IMR-90 (cell line): ENCODE measurements around the gene TARS3.

Source experiments
- BHLHE40 ChIP-seq: fragments of 150-350 bp; IDR thresholded peaks from 2 replicates; pipeline ENCODE4 v1.6.1; 2016; ENCODE audit warnings: mild to moderate bottlenecking, low read depth, low read length
- CHD1 ChIP-seq: IDR thresholded peaks from 2 replicates; pipeline ENCODE4 v1.6.1; 2012; ENCODE audit warnings: low read depth, low read length, improper control_type of control experiment
- CTCF ChIP-seq: conservative IDR thresholded peaks from 2 replicates; pipeline ENCODE4 v1.5.1; 2012; ENCODE audit warnings: mild to moderate bottlenecking, low read depth, low read length, improper control_type of control experiment
- FOS ChIP-seq: fragments of 150-350 bp; IDR thresholded peaks from 2 replicates; pipeline ENCODE4 v1.6.1; 2016; ENCODE audit warnings: low read depth, low read length
- MXI1 ChIP-seq: IDR thresholded peaks from 2 replicates; pipeline ENCODE4 v1.6.1; 2012; ENCODE audit warnings: low read depth, mild to moderate bottlenecking, low read length, moderate library complexity, borderline replicate concordance
- POLR2A ChIP-seq: IDR thresholded peaks from 2 replicates; pipeline ENCODE4 v1.6.1; 2012; ENCODE audit warnings: mild to moderate bottlenecking, low read depth, low read length
- RAD21 ChIP-seq: IDR thresholded peaks from 2 replicates; pipeline ENCODE4 v1.6.1; 2012; ENCODE audit warnings: low read length, improper control_type of control experiment
- RFX5 ChIP-seq: IDR thresholded peaks from 2 replicates; pipeline ENCODE4 v1.8.0; 2012; ENCODE audit warnings: low read depth, mild to moderate bottlenecking, low read length, moderate library complexity
- SMC3 ChIP-seq: fragments of 150-350 bp; IDR thresholded peaks from 2 replicates; pipeline ENCODE4 v1.6.1; 2016; ENCODE audit warnings: low read depth, mild to moderate bottlenecking, antibody characterized with exemption, low read length, moderate library complexity

- no peak for TF ChIP-seq BHLHE40
- TF ChIP-seq CTCF: no peak
- TF ChIP-seq RFX5: no peak
- TF ChIP-seq POLR2A: no peak
- TF ChIP-seq SMC3: no peak
- no peak for TF ChIP-seq CHD1
- TF ChIP-seq MXI1: no peak
- TF ChIP-seq FOS: no peak
- TF ChIP-seq RAD21: no peak
Observed at GRCh38 chr15:101669744-101670143, 54.5 kb downstream of the TARS3 start.
